Chondrocyte (in vitro differentiated cells): Measurements from ENCODE around the gene SBNO2. TPM values are rescaled to one million over a fixed set of nuclear protein-coding genes. Genes with fewer than 3 reads are reported as not detected.
"Not testable (repeated sequence)": the region's sequence is repeated elsewhere in the genome, so short reads cannot be mapped to it uniquely, and the experiment has no call there.

ENCODE experiments used
- DNase-seq: peaks from one replicate; pipeline ENCODE4 v3.0.0; 2021; ENCODE audit warnings: mixed read lengths, low spot score
- H3K27ac Mint-ChIP-seq: one replicate; pipeline ENCODE4 v1.8.0; 2021; ENCODE audit warnings: mild to moderate bottlenecking, moderate library complexity, mixed read lengths; ENCODE audit not compliant: unreplicated experiment
- H3K27me3 Mint-ChIP-seq: 2 replicates; pipeline ENCODE4 v1.8.0; 2021; ENCODE audit warnings: low read depth, mixed read lengths
- H3K36me3 Mint-ChIP-seq: 2 replicates; pipeline ENCODE4 v1.8.0; 2021; ENCODE audit warnings: low read depth, mixed read lengths
- H3K4me1 Mint-ChIP-seq: 2 replicates; pipeline ENCODE4 v1.8.0; 2021; ENCODE audit warnings: low read depth, mild to moderate bottlenecking, mixed read lengths
- H3K4me3 Mint-ChIP-seq: one replicate; pipeline ENCODE4 v1.8.0; 2021; ENCODE audit warnings: mild to moderate bottlenecking, moderate library complexity, mixed read lengths; ENCODE audit not compliant: unreplicated experiment
- H3K9me3 Mint-ChIP-seq: 2 replicates; pipeline ENCODE4 v1.8.0; 2021; ENCODE audit warnings: low read depth, mixed read lengths
- CTCF ChIP-seq: fragments of 200-600 bp; sonication (generic); IDR thresholded peaks from 2 replicates; pipeline ENCODE4 v1.5.0; 2021; ENCODE audit warnings: antibody characterized with exemption, mild to moderate bottlenecking, moderate library complexity
- total RNA-seq: library from RNA; stranded (reverse); gene quantifications from 3 replicates; pipeline ENCODE4 v1.2.1, GENCODE V29; 2021

SBNO2 gene
- total RNA-seq, 1 donor from 2014 or later: 45.6 TPM

GRCh38 chr19:1211494-1212234, 37.6 kb upstream of the SBNO2 start:
- H3K36me3 Mint-ChIP-seq: peaks cover 4% of the 10 kb centered on the region
- H3K27me3 Mint-ChIP-seq: no peaks in the 10 kb centered on the region
- no peak overlapping the region for H3K27ac Mint-ChIP-seq
- no peak overlapping the region for H3K4me3 Mint-ChIP-seq
- peaks cover 70% of the 10 kb centered on the region for H3K4me1 Mint-ChIP-seq
- no peaks in the 10 kb centered on the region for H3K9me3 Mint-ChIP-seq
- no peak for TF ChIP-seq CTCF
- DNase-seq: no peak

GRCh38 chr19:1210227-1210538, 36.1 kb upstream of the SBNO2 start:
- no peaks in the 10 kb centered on the region for H3K27me3 Mint-ChIP-seq
- H3K4me1 Mint-ChIP-seq: peaks cover 58% of the 10 kb centered on the region
- no peaks in the 10 kb centered on the region for H3K9me3 Mint-ChIP-seq
- DNase-seq: no peak
- peaks cover 4% of the 10 kb centered on the region for H3K36me3 Mint-ChIP-seq
- no peak overlapping the region for H3K27ac Mint-ChIP-seq
- no peak for TF ChIP-seq CTCF
- H3K4me3 Mint-ChIP-seq: no peak overlapping the region

GRCh38 chr19:1208830-1209229, 34.8 kb upstream of the SBNO2 start:
- H3K36me3 Mint-ChIP-seq, H3K9me3 Mint-ChIP-seq, DNase-seq, H3K27me3 Mint-ChIP-seq, H3K4me3 Mint-ChIP-seq, H3K27ac Mint-ChIP-seq: not testable (repeated sequence)
- H3K4me1 Mint-ChIP-seq: peaks cover 47% of the 10 kb centered on the region

- Mint-ChIP-seq H3K4me1 (peaks cover 47% of the 10 kb centered on the region), H3K27me3 (no peaks in the 10 kb centered on the region), H3K4me3 (peak overlapping the region; percentile 90), H3K9me3 (no peaks in the 10 kb centered on the region), H3K27ac (peak overlapping the region; percentile 94), H3K36me3 (no peaks in the 10 kb centered on the region)
- DNase-seq: no peak
- no peak for TF ChIP-seq CTCF
Observed at GRCh38 chr19:1206864-1207450, 32.9 kb upstream of the SBNO2 start.

GRCh38 chr19:1206150-1206863, 32.2 kb upstream of the SBNO2 start:
- TF ChIP-seq CTCF: no peak
- H3K4me1 Mint-ChIP-seq: peaks cover 44% of the 10 kb centered on the region
- no peaks in the 10 kb centered on the region for H3K36me3 Mint-ChIP-seq
- H3K4me3 Mint-ChIP-seq: peak overlapping the region; percentile 90
- no peaks in the 10 kb centered on the region for H3K27me3 Mint-ChIP-seq
- no peak for DNase-seq
- peak overlapping the region; percentile 94 for H3K27ac Mint-ChIP-seq
- H3K9me3 Mint-ChIP-seq: no peaks in the 10 kb centered on the region
